Activated T-helper 1 cell treated with anti-CD3 and anti-CD28 coated beads, Interleukin-12 subunit alpha, Interleukin-12 subunit beta, Interleukin-2, Interleukin-4 antibody, amounts not matched to agents 30 ng/mL and 10 ng/mL and 1 ng/mL, durations not matched to agents 14 hours and 24 hours and 36 hours (primary cell): ENCODE measurements around the gene ZC3H18. TPM values are rescaled to one million over a fixed set of nuclear protein-coding genes. Genes with fewer than 3 reads are reported as not detected.
"Not testable (repeated sequence)": the region's sequence is repeated elsewhere in the genome, so short reads cannot be mapped to it uniquely, and the experiment has no call there.

Experiments used
- DNase-seq: peaks from one replicate; pipeline ENCODE4 v3.0.0; 2021; ENCODE audit warnings: low spot score
- H3K27ac Mint-ChIP-seq: one replicate; pipeline ENCODE4 v1.8.0; 2021; ENCODE audit warnings: mild to moderate bottlenecking, mixed read lengths
- H3K27me3 Mint-ChIP-seq: one replicate; pipeline ENCODE4 v1.8.0; 2022; ENCODE audit warnings: mild to moderate bottlenecking, moderate library complexity, mixed read lengths; ENCODE audit not compliant: insufficient read depth
- H3K36me3 Mint-ChIP-seq: one replicate; pipeline ENCODE4 v1.8.0; 2021; ENCODE audit warnings: low read depth, mixed read lengths
- H3K4me1 Mint-ChIP-seq: one replicate; pipeline ENCODE4 v1.8.0; 2021; ENCODE audit warnings: low read depth, mixed read lengths
- H3K4me3 Mint-ChIP-seq: one replicate; pipeline ENCODE4 v1.8.0; 2021; ENCODE audit warnings: mild to moderate bottlenecking, moderate library complexity, mixed read lengths
- H3K9me3 Mint-ChIP-seq: one replicate; pipeline ENCODE4 v1.8.0; 2021; ENCODE audit warnings: mixed read lengths
- intact Hi-C: fragments of 100-400 bp; cut with micrococcal nuclease; formaldehyde crosslinking; loops from one replicate; pipeline ENCODE4 v1.15.1; 2024
- total RNA-seq: library from RNA; stranded (reverse); gene quantifications from 2 replicates; pipeline ENCODE4 v1.2.3, GENCODE V29; 2022

The ZC3H18 gene
- total RNA-seq, 1 donor from 2014 or later, result 116 TPM

GRCh38 chr16:88659160-88659559 lies 89.0 kb downstream of the ZC3H18 start:
- no peak for DNase-seq
- H3K27ac Mint-ChIP-seq, result no peak overlapping the region
- no peaks in the 10 kb centered on the region for H3K9me3 Mint-ChIP-seq
- peaks cover 8% of the 10 kb centered on the region for H3K36me3 Mint-ChIP-seq
- intact Hi-C loops, result no loop called here
- peaks cover 14% of the 10 kb centered on the region for H3K4me1 Mint-ChIP-seq
- no peaks in the 10 kb centered on the region for H3K27me3 Mint-ChIP-seq
- H3K4me3 Mint-ChIP-seq, result no peak overlapping the region

DNA sequence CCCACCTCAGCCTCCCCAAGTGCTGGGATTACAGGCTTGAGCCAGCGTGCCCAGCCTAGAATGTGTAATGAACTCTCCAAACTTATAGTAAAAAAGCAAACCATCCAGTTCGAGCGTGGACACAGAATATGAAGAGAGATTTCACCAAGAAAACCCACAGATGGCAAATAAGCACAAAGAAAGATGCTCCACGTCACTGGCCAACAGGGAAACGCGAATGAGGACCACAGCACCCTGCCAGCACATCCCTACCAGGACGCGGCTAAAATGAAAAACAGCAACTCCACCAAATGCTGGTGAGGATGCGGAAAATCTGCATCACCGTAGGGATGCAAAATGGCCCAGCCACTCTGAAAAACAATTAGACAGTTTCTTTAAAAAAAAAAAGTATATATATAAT lies 91.3 kb downstream of the ZC3H18 start:
- H3K4me3 Mint-ChIP-seq, result peak overlapping the region; percentile 84
- no peaks in the 10 kb centered on the region for H3K27me3 Mint-ChIP-seq
- no peaks in the 10 kb centered on the region for H3K9me3 Mint-ChIP-seq
- DNase-seq, result no peak
- intact Hi-C loops, result loop anchor here (5.0 to 10.0 kb wide), 2 partner anchors 196 to 1277 kb away; partner anchors contain the start of genes FBXO31, GALNS and TRAPPC2L
- H3K27ac Mint-ChIP-seq, result peak overlapping the region; percentile 6
- H3K36me3 Mint-ChIP-seq, result peaks cover 3% of the 10 kb centered on the region
- peaks cover 20% of the 10 kb centered on the region for H3K4me1 Mint-ChIP-seq

GRCh38 chr16:88662222-88662842 lies 92.1 kb downstream of the ZC3H18 start:
- H3K36me3 Mint-ChIP-seq, result peaks cover 5% of the 10 kb centered on the region
- H3K9me3 Mint-ChIP-seq, result no peaks in the 10 kb centered on the region
- H3K4me3 Mint-ChIP-seq, result peak overlapping the region; percentile 84
- intact Hi-C loops, result loop anchor here (5.0 to 10.0 kb wide), 2 partner anchors 195 to 1278 kb away; partner anchors contain the start of genes FBXO31, GALNS and TRAPPC2L
- H3K27ac Mint-ChIP-seq, result peak overlapping the region; percentile 84
- peaks cover 20% of the 10 kb centered on the region for H3K4me1 Mint-ChIP-seq
- DNase-seq, result no peak
- H3K27me3 Mint-ChIP-seq, result no peaks in the 10 kb centered on the region

- intact Hi-C loops, result loop anchor here (1.0 to 10.0 kb wide), 8 partner anchors 12 to 1278 kb away; partner anchors contain the start of genes CTU2, CYBA, FBXO31 and GALNS
- peak; percentile 96 for DNase-seq
- Mint-ChIP-seq H3K27ac (peak within 1 kb of the TSS; percentile 84), H3K4me3 (peak within 1 kb of the TSS; percentile 88), H3K9me3 (no peaks in the 10 kb centered on the region), H3K27me3 (no peaks in the 10 kb centered on the region), H3K36me3 (peaks cover 5% of the 10 kb centered on the region), H3K4me1 (peaks cover 20% of the 10 kb centered on the region)
Observed at GRCh38 chr16:88662843-88663606, 92.8 kb downstream of the ZC3H18 start, which contains the start of gene MVD. Gene MVD, minus strand, starts transcription at chr16:88663091. Its CDS starts 11 bp downstream, at chr16:88663080.

GRCh38 chr16:88665148-88665547 lies 94.9 kb downstream of the ZC3H18 start:
- Mint-ChIP-seq H3K4me1 (peaks cover 20% of the 10 kb centered on the region), H3K27ac (no peak overlapping the region), H3K36me3 (peaks cover 8% of the 10 kb centered on the region), H3K9me3 (no peaks in the 10 kb centered on the region), H3K27me3 (no peaks in the 10 kb centered on the region), H3K4me3 (peak overlapping the region; percentile 63)
- DNase-seq, result no peak
- intact Hi-C loops, result loop anchor here (10.0 kb wide), 1 partner anchor 1280 kb away; the partner anchor contains the start of gene FBXO31

DNA sequence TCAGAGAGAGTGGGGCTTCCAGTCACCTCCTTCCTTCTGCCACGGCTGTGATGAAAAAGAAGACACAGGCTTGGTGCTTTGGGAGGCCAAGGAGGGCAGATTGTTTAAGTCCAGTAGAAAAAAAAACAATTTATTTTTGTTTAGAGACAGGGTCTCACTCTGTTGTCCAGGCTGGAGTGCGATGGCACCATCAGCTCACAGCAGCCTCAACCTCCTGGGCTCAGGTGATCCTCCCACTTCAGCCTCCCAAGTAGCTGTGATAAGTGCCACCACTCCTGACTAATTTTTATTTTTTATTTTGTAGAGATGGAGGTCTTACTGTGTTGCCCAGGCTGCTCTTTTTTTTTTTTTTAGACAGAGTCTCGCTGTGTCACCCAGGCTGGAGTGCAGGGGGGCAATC lies 95.4 kb downstream of the ZC3H18 start:
- no peak overlapping the region for H3K4me3 Mint-ChIP-seq
- H3K4me1 Mint-ChIP-seq, result peaks cover 20% of the 10 kb centered on the region
- H3K27me3 Mint-ChIP-seq, result no peaks in the 10 kb centered on the region
- H3K9me3 Mint-ChIP-seq, result no peaks in the 10 kb centered on the region
- peaks cover 8% of the 10 kb centered on the region for H3K36me3 Mint-ChIP-seq
- DNase-seq, result no peak
- intact Hi-C loops, result loop anchor here (10.0 kb wide), 1 partner anchor 1281 kb away; the partner anchor contains the start of gene FBXO31
- no peak overlapping the region for H3K27ac Mint-ChIP-seq

DNA sequence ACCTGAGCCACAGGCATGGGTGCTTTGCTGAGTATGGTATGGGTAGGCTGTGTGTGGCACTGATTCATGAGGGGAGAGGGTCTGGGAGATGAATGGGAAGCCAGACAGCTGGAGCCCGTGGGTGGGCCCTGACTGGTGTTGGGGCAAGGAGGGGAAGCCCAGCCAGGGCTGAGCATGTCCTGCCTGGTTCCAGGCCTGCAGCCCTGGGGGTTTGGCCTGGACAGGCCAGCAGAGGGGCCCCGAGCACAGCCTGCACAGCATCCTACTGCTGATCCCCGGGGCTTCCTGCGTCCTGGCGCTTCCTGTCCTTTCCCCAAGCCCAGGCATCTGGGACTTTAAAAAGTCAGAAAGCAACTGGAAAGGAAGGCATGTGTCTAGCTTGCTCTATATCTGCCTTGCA lies 97.3 kb downstream of the ZC3H18 start:
- no peak overlapping the region for H3K4me3 Mint-ChIP-seq
- H3K27me3 Mint-ChIP-seq, result no peaks in the 10 kb centered on the region
- no peaks in the 10 kb centered on the region for H3K9me3 Mint-ChIP-seq
- H3K27ac Mint-ChIP-seq, result no peak overlapping the region
- H3K36me3 Mint-ChIP-seq, result peaks cover 8% of the 10 kb centered on the region
- H3K4me1 Mint-ChIP-seq, result peaks cover 6% of the 10 kb centered on the region
- no peak for DNase-seq
- intact Hi-C loops, result loop anchor here (10.0 kb wide), 1 partner anchor 1283 kb away; the partner anchor contains the start of gene FBXO31

- not testable (repeated sequence) for DNase-seq, H3K27ac Mint-ChIP-seq, H3K4me3 Mint-ChIP-seq, H3K9me3 Mint-ChIP-seq, H3K27me3 Mint-ChIP-seq, H3K4me1 Mint-ChIP-seq
- intact Hi-C loops, result loop anchor here (10.0 kb wide), 1 partner anchor 1285 kb away; the partner anchor contains the start of gene FBXO31
- H3K36me3 Mint-ChIP-seq, result peaks cover 11% of the 10 kb centered on the region
Observed at GRCh38 chr16:88669493-88669892, 99.3 kb downstream of the ZC3H18 start.

DNA sequence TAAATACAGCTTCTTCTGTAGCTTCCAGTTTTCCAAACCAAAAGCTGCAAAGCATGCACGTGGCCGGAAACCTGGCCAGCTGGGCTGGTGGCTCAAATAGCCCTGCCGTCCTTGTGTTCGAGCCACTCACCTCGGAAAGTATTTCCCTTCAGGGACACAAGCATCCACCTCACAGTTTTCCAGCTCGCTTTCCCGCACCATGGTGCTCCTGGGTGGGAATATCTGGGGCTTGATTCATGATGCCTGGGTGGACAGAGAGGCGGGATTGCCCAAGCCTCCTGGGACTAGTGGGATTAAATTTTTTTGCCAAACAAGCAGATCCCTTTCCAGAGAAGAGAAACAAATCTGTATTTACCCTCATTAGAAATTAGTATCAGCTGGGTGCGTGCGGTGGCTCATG lies 99.8 kb downstream of the ZC3H18 start:
- H3K9me3 Mint-ChIP-seq, result no peaks in the 10 kb centered on the region
- DNase-seq, result no peak
- no peak overlapping the region for H3K27ac Mint-ChIP-seq
- peaks cover 11% of the 10 kb centered on the region for H3K36me3 Mint-ChIP-seq
- H3K4me1 Mint-ChIP-seq, result peaks cover 3% of the 10 kb centered on the region
- no peak overlapping the region for H3K4me3 Mint-ChIP-seq
- intact Hi-C loops, result loop anchor here (10.0 kb wide), 1 partner anchor 1285 kb away; the partner anchor contains the start of gene FBXO31
- no peaks in the 10 kb centered on the region for H3K27me3 Mint-ChIP-seq

GRCh38 chr16:88671806-88672205 lies 101.6 kb downstream of the ZC3H18 start:
- Mint-ChIP-seq H3K36me3 (peaks cover 13% of the 10 kb centered on the region), H3K4me3 (no peak overlapping the region), H3K4me1 (no peaks in the 10 kb centered on the region), H3K27me3 (no peaks in the 10 kb centered on the region), H3K27ac (no peak overlapping the region), H3K9me3 (no peaks in the 10 kb centered on the region)
- DNase-seq, result no peak
- intact Hi-C loops, result no loop called here

- intact Hi-C loops, result no loop called here
- H3K27ac Mint-ChIP-seq, result no peak overlapping the region
- H3K4me3 Mint-ChIP-seq, result no peak overlapping the region
- peaks cover 11% of the 10 kb centered on the region for H3K36me3 Mint-ChIP-seq
- H3K9me3 Mint-ChIP-seq, result no peaks in the 10 kb centered on the region
- no peaks in the 10 kb centered on the region for H3K27me3 Mint-ChIP-seq
- DNase-seq, result no peak
- no peaks in the 10 kb centered on the region for H3K4me1 Mint-ChIP-seq
Observed at GRCh38 chr16:88672776-88673175, 102.6 kb downstream of the ZC3H18 start.

DNA sequence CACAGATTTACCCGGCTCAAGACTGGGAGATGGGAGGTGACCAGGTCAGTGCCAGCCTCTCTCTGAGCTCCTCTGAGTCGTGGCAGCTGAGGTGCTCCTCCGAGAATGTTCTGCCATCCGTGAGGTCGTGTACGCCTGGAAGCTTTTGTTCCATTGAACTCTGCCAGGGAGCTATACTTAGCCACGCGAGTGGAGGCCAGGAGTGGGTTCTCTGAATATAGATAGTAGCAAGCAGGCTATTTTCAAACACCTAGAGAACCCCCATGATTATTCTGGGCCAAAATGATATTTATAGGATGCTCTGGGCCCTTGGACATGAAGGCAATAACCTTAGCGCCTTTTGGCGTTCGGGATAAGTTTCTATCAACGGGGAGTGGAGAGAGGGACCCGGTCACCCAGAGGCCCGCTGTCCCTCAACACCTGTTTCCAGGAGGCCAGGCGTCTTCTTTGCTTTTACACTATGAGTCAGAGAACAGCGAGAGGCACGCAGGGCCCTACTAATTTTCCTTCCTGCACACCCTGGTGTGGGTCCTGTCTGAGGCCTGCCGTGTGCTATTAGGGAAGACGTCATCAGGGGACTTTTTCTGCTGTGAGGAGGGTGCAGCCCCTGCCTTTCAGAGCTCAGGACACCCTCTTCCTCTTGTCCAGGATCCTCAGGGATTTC lies 103.6 kb downstream of the ZC3H18 start:
- intact Hi-C loops, result no loop called here
- no peak overlapping the region for H3K27ac Mint-ChIP-seq
- no peaks in the 10 kb centered on the region for H3K4me1 Mint-ChIP-seq
- H3K4me3 Mint-ChIP-seq, result no peak overlapping the region
- H3K9me3 Mint-ChIP-seq, result no peaks in the 10 kb centered on the region
- no peaks in the 10 kb centered on the region for H3K27me3 Mint-ChIP-seq
- peaks cover 7% of the 10 kb centered on the region for H3K36me3 Mint-ChIP-seq
- no peak for DNase-seq
